SK-N-MC (cell line): ENCODE measurements around the gene WDR90.
A peak's percentile ranks its signal among the peaks of the same experiment; 100 is the strongest.

Experiments
- DNase-seq: peaks from one replicate; pipeline ENCODE4 v3.0.0-alpha.2; 2011; ENCODE audit warnings: low read depth, low spot score
- H3K27ac ChIP-seq: fragments of 200-600 bp; sonication (generic); 2 replicates; pipeline ENCODE4 v1.5.1; 2016; ENCODE audit warnings: mixed run types
- H3K36me3 ChIP-seq: fragments of 200-600 bp; sonication (generic); 2 replicates; pipeline ENCODE4 v1.6.1; 2017; ENCODE audit warnings: antibody characterized with exemption, low read length, mixed read lengths; ENCODE audit not compliant: insufficient read depth
- H3K4me3 ChIP-seq: fragments of 200-600 bp; sonication (generic); 2 replicates; pipeline ENCODE4 v1.5.1; 2016
- H3K9ac ChIP-seq: fragments of 200-600 bp; sonication (generic); 2 replicates; pipeline ENCODE4 v1.8.0; 2017; ENCODE audit warnings: mixed run types, mixed read lengths; ENCODE audit not compliant: insufficient read length
- H3K9me3 ChIP-seq: fragments of 200-600 bp; sonication (generic); 2 replicates; pipeline ENCODE4 v1.6.1; 2017; ENCODE audit warnings: low read depth, mild to moderate bottlenecking, antibody characterized with exemption, low read length, moderate library complexity, mixed read lengths
- EZH2 ChIP-seq: fragments of 200-600 bp; sonication (generic); IDR thresholded peaks from one replicate; pipeline ENCODE4 v1.6.1; 2017; ENCODE audit warnings: antibody characterized with exemption
- FOXP2 ChIP-seq: optimal IDR thresholded peaks from 2 replicates; pipeline ENCODE3; 2011; ENCODE audit warnings: mild to moderate bottlenecking, moderate library complexity; ENCODE audit not compliant: insufficient read depth; ENCODE audit errors: extremely low read length, control extremely low read depth
- POLR2AphosphoS5 ChIP-seq: IDR thresholded peaks from 2 replicates; pipeline ENCODE4 v1.6.1; 2012; ENCODE audit warnings: mild to moderate bottlenecking, low read depth, low read length, borderline replicate concordance

WDR90 gene

DNA sequence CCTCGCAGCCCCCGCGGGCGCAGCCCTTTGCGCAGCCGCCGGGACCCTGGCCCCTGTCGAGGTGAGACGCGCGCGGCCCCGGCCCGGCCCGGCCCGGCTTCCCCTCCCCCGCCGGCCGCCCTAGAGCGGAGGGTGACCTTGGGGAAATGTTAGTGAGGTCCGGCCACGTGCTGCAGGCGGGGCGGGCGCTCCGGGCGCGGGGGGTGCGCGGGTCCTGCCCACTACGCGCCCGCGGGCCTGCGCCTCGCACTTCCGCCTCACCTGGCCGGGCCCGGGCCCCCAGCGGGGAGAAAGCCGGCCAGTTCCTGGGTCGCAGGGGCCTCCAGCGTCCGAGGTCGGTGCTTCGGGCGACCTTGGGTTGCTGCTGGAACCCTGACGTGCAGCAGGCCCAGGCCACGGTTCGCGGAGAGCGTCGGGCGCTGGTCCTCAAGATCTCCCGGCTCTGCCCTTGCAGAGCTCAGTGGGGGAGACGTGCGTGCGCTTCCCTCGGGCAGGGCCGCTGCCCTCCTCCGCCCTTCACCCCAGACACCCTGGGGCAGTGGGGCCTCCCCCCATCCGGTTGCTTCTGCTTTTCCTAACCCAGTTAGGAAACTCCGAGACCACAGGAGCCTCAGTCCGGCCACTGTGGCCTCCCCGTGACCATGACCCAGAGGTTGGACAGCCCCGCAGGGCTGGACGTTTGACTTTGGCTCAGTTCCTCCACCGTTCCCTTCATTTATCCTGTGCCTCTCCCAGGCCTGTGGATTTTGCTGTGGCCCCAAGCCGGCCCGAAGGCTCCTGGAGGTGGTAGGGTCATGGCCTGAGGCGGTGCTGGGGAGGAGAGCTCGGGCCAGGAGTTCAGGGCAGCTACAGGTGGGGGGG lies 6.7 kb upstream of the WDR90 start:
- Histone ChIP-seq H3K4me3 (peak overlapping the region; percentile 85), H3K9ac (peak overlapping the region; percentile 65), H3K9me3 (no peaks in the 10 kb centered on the region), H3K36me3 (no peaks in the 10 kb centered on the region), H3K27ac (no peak overlapping the region)
- DNase-seq, result no peak
- TF ChIP-seq FOXP2, result no peak
- no peak; the same call in 1 of the 2 replicates for TF ChIP-seq POLR2AphosphoS5
- no peak for TF ChIP-seq EZH2

- H3K9ac ChIP-seq, result no peak overlapping the region
- TF ChIP-seq POLR2AphosphoS5 (no peak), FOXP2 (no peak), EZH2 (no peak)
- no peaks in the 10 kb centered on the region for H3K36me3 ChIP-seq
- H3K4me3 ChIP-seq, result peak overlapping the region; percentile 85
- no peaks in the 10 kb centered on the region for H3K9me3 ChIP-seq
- no peak overlapping the region for H3K27ac ChIP-seq
- DNase-seq, result no peak
Observed at GRCh38 chr16:643050-643368, 6.2 kb upstream of the WDR90 start.

- Histone ChIP-seq H3K36me3 (no peaks in the 10 kb centered on the region), H3K9me3 (no peaks in the 10 kb centered on the region), H3K9ac (no peak overlapping the region), H3K27ac (no peak overlapping the region), H3K4me3 (no peak overlapping the region)
- TF ChIP-seq FOXP2, result no peak
- TF ChIP-seq POLR2AphosphoS5, result no peak
- TF ChIP-seq EZH2, result no peak
- no peak for DNase-seq
Observed at GRCh38 chr16:644556-644955, 4.6 kb upstream of the WDR90 start.

DNA sequence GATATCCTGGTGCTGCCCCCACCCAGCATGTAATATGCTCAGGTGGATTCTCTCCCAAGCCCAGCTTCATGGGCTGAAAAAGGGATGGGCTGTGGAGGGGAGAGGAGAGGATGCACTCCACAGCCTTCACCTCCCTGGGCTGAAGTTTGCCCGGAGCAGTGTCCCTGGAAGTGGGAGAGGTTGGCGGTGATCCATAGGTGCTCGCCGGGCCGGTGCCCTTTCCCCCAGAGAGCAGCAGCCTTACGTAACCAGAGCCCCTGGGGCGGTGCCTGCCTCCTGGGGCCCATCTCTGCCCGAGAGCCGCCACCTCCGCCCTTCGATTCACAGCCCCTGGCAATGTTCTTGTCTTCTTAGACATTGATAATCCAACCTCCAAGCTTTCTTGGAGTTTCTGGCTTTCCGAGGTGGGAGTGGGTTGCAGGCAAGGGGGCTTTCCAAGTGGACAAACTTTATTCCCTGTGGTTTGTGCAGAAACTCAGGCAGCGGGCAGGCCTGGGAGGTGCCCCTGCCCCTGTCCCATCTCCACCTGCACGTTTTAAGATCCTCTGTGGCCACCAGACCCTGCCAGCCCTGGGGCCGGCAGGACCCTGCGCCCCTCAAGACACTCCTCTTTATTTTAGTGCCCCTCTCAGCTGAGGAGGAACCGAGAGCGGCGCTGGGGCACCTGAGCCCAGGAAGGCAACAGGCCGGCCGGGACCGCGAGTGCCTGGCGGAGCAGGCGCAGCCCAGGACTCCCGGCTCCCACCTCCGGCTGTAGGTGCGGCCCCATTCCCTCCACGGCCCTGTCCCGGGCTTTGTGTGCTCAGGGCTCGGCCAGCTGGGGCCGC lies 3.1 kb upstream of the WDR90 start:
- TF ChIP-seq FOXP2 (no peak), EZH2 (no peak), POLR2AphosphoS5 (no peak)
- H3K27ac ChIP-seq, result peak overlapping the region; percentile 60; the same call in 1 of the 2 replicates
- no peak overlapping the region for H3K4me3 ChIP-seq
- H3K9me3 ChIP-seq, result no peaks in the 10 kb centered on the region
- no peak overlapping the region for H3K9ac ChIP-seq
- H3K36me3 ChIP-seq, result no peaks in the 10 kb centered on the region
- DNase-seq, result no peak

GRCh38 chr16:646679-647172 lies 2.4 kb upstream of the WDR90 start:
- Histone ChIP-seq H3K36me3 (no peaks in the 10 kb centered on the region), H3K9ac (no peak overlapping the region), H3K9me3 (no peaks in the 10 kb centered on the region), H3K4me3 (no peak overlapping the region), H3K27ac (no peak overlapping the region)
- DNase-seq, result no peak
- TF ChIP-seq POLR2AphosphoS5, result 0 out of 2 replicates have a peak, but pooled peaks have one; percentile 2
- no peak for TF ChIP-seq FOXP2

DNA sequence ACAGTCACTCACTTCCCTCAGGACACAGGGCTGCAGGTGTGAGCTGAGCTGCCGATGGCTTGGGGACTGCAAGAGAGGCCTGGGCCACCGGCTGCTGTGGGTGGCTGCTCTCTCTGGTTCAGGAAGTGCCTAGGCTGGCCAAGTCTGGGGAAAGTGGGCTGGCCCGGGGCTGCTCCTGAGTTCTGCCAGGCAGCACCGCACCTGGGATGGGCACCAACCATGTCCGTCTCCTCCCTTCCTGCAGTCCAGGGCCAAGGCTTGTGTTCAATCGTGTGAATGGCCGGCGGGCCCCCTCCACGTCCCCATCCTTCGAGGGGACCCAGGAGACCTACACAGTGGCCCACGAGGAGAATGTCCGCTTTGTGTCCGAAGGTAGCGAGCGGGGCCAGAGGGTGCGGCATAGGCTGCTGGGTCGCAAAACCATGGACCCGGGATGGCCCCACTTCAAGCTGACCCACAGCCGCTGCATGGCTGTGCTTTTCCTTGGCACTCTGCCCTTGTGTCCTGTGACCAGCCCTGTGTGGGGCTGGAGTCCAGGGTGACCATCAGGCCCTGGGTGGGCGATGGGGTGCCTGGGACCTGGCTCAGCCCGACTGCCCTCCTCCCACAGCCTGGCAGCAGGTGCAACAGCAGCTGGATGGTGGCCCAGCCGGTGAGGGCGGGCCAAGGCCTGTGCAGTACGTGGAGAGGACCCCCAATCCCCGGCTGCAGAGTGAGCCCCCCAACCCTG lies 1.8 kb upstream of the WDR90 start:
- Histone ChIP-seq H3K9me3 (no peaks in the 10 kb centered on the region), H3K9ac (no peak overlapping the region), H3K27ac (no peak overlapping the region), H3K36me3 (no peaks in the 10 kb centered on the region), H3K4me3 (no peak overlapping the region)
- TF ChIP-seq POLR2AphosphoS5, result peak; percentile 1; the same call in 1 of the 2 replicates
- no peak for TF ChIP-seq FOXP2
- no peak for TF ChIP-seq EZH2
- no peak for DNase-seq

GRCh38 chr16:648071-648780 lies 939 bp upstream of the WDR90 start:
- H3K4me3 ChIP-seq, result peak overlapping the region; percentile 91
- DNase-seq, result no peak
- H3K9ac ChIP-seq, result peak overlapping the region; percentile 96
- H3K9me3 ChIP-seq, result no peaks in the 10 kb centered on the region
- no peak; the same call in 1 of the 2 replicates for TF ChIP-seq POLR2AphosphoS5
- TF ChIP-seq EZH2, result no peak
- TF ChIP-seq FOXP2, result no peak
- peak overlapping the region; percentile 86 for H3K27ac ChIP-seq
- H3K36me3 ChIP-seq, result no peaks in the 10 kb centered on the region

GRCh38 chr16:649631-650030 lies 466 bp downstream of the WDR90 start:
- H3K36me3 ChIP-seq, result no peaks in the 10 kb centered on the region
- H3K9ac ChIP-seq, result peak overlapping the region; percentile 96
- H3K27ac ChIP-seq, result no peak overlapping the region

More at GRCh38 chr16:649631-650030, 466 bp downstream of the WDR90 start:
- Histone ChIP-seq H3K4me3 (peak overlapping the region; percentile 91), H3K9me3 (no peaks in the 10 kb centered on the region)
- TF ChIP-seq FOXP2 (no peak), EZH2 (no peak), POLR2AphosphoS5 (no peak)
- no peak for DNase-seq
